Renal pelvis (tissue), 4 donors: ENCODE measurements around the gene PTGES3. TPM values are rescaled to one million over a fixed set of nuclear protein-coding genes. Genes with fewer than 3 reads are reported as not detected.
"Not testable (repeated sequence)": the region's sequence is repeated elsewhere in the genome, so short reads cannot be mapped to it uniquely, and the experiment has no call there.

Source experiments
- DNase-seq: peaks from one replicate; pipeline ENCODE4 v3.0.0-alpha.2; 2013
- polyA plus RNA-seq, 3 donors: library from polyadenylated mRNA; unstranded; fragments of 120-200 nt; gene quantifications; one replicate each; pipeline ENCODE4 v1.2.1, GENCODE V29; 2013; ENCODE audit not compliant: insufficient read length in 3 of 3

Gene PTGES3
- polyA plus RNA-seq, 3 donors: 269 to 319 (median 296) TPM

DNA sequence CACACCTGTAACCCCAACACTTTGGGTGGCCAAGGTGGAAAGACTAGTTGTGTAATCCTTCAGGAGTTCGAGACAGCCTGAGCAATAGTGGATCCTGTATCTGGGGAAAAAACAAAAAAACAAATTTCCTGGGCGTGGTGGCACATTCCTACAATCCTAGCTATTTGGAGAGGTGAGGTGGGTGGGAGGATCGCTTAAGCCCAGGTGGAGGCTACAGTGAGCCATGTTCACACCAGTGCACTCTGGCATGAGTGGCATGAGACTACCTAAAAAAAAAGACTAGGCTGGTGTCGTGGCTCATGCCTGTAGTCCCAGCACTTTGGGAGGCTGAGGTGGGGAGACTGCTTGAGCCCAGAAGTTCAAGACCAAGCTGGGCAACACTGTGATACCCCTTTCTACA lies 17.2 kb downstream of the PTGES3 start:
- DNase-seq: no peak

GRCh38 chr12:56668197-56668457 lies 20.0 kb downstream of the PTGES3 start:
- no peak for DNase-seq

GRCh38 chr12:56661979-56662638 lies 26.0 kb downstream of the PTGES3 start:
- DNase-seq: no peak

- DNase-seq: no peak
Observed at GRCh38 chr12:56661560-56661959, 26.5 kb downstream of the PTGES3 start.

GRCh38 chr12:56658921-56659320 lies 29.2 kb downstream of the PTGES3 start:
- DNase-seq: no peak

GRCh38 chr12:56657416-56658379 lies 30.4 kb downstream of the PTGES3 start:
- DNase-seq: no peak

GRCh38 chr12:56653781-56654180 lies 34.3 kb downstream of the PTGES3 start:
- DNase-seq: not testable (repeated sequence)

DNA sequence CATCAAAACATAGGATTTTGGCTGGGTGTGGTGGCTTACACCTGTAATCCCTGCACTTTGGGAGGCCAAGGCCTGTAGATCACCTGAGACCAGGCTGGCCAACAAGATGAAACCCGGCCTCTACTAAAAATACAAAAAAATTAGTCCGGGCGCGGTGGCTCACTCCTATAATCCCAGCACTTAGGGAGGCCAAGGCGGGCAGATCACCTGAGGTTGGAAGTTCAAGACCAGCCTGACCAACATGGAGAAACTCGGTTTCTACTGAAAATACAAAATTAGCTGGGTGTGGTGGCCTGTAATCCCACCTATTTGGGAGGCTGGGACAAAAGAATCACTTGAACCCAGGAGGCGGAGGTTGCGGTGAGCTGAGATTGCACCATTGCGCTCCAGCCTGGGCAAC lies 40.1 kb downstream of the PTGES3 start:
- not testable (repeated sequence) for DNase-seq

- peak; percentile 100 for DNase-seq
Observed at GRCh38 chr12:56645717-56646446, 42.2 kb downstream of the PTGES3 start, which contains the start of gene ATP5F1B. ATP5F1B (minus strand) TSS chr12:56645984; CDS start chr12:56645963, 21 bp downstream.

- DNase-seq: no peak
Observed at GRCh38 chr12:56645201-56645716, 42.8 kb downstream of the PTGES3 start.

DNA sequence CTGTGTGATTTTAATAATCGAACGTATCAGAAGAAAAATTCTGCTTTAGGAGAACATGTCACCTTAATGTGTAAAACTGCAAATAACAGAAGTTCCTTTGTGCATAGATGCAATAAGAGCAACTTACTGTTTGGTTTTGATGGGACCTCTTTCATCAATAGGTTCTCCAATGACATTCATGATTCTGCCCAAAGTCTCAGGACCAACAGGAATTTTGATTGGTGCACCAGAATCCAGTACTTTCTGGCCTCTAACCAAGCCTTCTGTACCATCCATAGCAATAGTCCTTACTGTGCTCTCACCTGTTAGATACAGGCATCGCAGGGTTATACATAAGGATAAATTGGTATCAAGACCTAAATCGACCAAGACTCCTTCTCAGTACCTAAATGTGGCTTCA lies 43.4 kb downstream of the PTGES3 start:
- no peak for DNase-seq

- DNase-seq: no peak
Observed at GRCh38 chr12:56641219-56641618, 46.9 kb downstream of the PTGES3 start.

- no peak for DNase-seq
Observed at GRCh38 chr12:56637621-56638020, 50.5 kb downstream of the PTGES3 start.

DNA sequence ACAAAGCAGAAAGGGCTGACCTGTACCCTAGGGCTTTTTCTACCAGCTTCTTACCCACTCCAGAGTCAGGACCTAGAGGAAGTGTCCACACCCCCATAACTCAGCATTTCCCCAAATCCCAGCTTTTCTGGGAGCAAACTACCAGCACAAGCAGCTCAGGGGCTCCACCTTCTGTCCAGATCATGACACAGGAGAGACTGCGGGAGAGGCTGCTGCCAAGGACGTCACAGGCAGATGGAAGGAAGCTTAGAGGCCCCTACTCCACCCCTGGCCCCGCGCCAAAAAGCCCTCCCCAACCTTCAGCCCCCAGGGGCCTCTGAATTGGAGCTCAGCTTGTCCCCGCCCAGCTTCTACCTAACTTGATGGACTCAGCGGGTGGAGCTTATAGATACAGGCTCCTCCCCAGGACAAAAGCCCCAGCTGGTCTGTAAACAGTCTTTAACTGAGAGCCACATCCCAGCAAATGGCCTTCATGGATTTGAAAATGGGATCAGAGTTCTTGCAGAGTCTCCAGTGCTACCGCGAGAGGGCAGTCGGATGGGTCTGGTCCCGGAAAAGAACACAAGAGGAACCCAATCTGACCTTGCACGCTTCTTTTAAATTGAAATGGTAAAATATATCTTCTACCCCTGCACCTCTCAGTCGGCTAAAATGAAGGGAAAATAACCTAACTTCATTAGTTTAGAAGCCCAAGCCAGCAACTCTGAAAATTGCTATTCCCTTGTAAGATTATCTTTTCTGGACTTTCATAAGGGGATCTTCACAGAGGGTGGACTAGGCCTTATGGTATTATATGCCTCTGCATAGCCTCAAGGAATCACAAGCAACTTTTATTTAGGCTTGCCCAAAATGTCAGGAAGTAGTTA lies 51.2 kb downstream of the PTGES3 start:
- DNase-seq: peak; percentile 99

GRCh38 chr12:56635806-56636674 lies 52.0 kb downstream of the PTGES3 start:
- peak; percentile 88 for DNase-seq

DNA sequence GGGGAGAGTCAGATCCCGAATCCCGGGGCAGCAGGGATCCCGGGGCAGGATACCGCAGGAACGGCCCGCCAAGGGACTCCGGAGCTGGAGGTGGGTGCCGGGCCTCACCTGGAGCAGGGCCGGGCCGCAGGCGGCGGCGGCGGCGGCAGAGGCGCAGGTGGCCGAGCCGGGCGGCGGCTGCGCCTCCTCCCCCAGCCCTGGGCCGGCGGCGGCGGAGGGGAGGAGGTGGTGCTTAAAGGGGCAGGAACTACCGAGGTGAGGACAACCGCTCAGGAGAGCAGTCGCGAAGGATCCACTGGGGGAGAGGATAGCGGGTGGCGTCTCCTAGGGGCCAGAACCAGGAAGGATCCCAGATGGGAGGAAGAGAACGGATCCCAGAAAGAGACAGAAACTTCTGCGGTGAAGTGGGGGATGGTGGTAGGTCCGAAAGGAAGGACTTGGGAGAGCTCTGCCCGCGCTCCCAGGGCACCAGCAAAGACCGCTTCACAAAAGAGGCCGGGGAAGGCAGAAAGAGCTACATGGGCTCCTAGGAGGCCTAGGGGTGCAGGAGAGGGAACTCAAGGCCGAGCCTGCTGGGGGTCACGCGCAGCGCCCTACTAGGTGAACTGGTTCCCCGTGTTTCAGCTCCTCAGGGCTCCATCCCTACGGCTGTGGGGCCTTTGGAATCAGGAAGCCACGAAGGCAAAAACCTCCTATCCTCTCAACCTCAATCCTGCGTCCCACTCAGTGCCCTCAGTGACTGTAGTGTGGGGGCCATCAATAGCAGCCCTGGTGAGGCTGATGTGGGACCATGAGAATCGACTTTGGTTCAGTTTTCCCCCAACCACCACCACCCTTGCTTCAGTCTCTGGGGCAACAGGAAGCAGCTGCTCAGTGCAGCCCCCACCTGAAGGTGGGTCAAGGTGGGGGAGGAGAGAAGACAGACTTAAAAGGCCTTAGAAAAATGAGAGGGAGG lies 53.0 kb downstream of the PTGES3 start:
- DNase-seq: no peak

DNA sequence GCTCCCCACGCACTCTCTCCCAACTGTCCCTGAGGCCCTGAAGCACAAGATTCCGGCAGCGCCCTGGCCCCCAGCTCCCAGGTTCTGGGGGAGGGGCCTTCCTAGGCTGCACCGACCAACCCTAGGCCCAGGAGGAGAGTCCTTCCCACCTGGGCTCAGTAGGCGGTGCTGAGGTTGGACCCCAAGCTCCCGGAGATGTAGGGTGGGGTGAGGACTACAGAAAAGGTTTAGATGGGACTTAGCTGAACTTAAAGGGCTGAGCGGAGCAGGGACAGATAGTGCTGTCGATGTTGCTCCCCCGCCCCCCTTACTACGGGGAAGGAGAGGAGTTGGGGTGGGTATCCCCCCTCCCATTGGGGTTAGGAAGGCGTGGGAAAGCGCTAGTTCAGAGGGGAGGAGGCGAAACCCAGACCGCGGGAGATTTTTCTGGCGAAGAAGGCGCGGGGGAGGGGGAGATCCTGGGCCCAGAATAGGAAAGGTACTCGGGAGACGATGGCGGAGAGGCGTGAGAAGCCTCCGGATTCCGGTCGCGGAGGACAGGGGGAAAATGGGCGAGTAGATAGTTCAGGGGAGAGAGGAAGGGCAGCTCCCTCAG lies 53.7 kb downstream of the PTGES3 start:
- DNase-seq: no peak

DNA sequence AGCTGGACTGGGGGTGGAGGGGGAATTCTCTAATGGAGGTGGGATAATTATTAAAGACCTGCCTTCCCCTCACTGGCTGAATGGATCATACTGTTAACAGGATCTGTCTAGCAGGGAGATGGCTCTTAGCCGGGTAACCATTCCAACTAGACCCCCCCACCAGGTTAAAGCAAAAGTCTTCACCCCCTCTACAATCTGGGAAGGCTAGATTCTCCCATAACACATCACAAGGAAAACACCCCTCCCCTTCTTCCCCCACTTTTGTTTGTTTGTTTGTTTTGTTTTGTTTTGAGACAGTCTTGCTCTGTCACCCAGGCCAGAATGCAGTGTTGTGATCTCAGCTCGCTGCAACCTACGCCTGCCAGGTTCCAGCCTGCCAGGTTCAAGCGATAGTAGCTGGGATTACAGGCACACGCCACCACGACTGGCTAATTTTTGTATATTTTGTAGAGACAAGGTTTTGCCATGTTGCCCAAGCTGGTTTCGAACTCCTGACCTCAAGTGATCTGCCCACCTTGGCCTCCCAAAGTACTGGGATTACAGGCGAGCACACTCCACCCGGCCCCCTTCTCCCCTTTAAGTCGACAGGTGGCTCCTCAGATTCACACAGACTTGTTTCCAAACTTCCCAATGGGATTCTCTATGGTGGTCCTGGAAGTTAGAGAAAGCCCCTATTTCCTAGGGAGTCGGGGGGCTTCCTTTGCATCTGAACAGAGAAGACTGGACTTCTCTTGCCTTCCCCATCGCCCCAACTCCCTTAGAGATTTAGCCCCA lies 54.4 kb downstream of the PTGES3 start:
- no peak for DNase-seq
